Pancreas (tissue), 10 donors: Measurements from ENCODE around the gene TBC1D5. TPM values are rescaled to one million over a fixed set of nuclear protein-coding genes. Genes with fewer than 3 reads are reported as not detected.

ENCODE experiments used
- ATAC-seq, 4 donors: fragments of 200-7000 bp; cut with Tn5 transposase; one replicate each; pipeline versions ENCODE4 v1.8.0 to v1.9.1; 2020; ENCODE audit warnings: mild to moderate bottlenecking in 4 of 4, moderate library complexity in 4 of 4
- DNase-seq, 6 donors: peaks; one replicate each; pipeline ENCODE4 v3.0.0-alpha.2; 2020
- FAIRE-seq: peaks from 2 replicates; lab custom pipeline; 2012; peaks lifted over from hg19 to GRCh38; lab: Jason Lieb, UNC
- H3K27ac ChIP-seq, 4 donors: fragments of 200-600 bp; sonication (generic); 1 replicate in 3 of 4; 2 replicates in 1 of 4; pipeline versions ENCODE4 v1.5.0 to v1.8.0; 2020
- H3K27me3 ChIP-seq, 4 donors: fragments of 200-600 bp; one replicate each; pipeline ENCODE4 v1.8.0; 2021
- H3K36me3 ChIP-seq, 3 donors: fragments of 200-600 bp; sonication (generic) in 1 of 3; one replicate each; pipeline versions ENCODE4 v1.5.0 to v1.8.0; 2020 to 2021
- H3K4me1 ChIP-seq, 3 donors: fragments of 200-600 bp; one replicate each; pipeline ENCODE4 v1.8.0; 2021
- H3K4me3 ChIP-seq, 4 donors: fragments of 200-600 bp; sonication (generic) in 2 of 4; one replicate each; pipeline versions ENCODE4 v1.5.0 to v1.8.0; 2020 to 2021
- H3K9me3 ChIP-seq, 4 donors: fragments of 200-600 bp; one replicate each; pipeline ENCODE4 v1.8.0; 2021
- CTCF ChIP-seq, 4 donors: fragments of 200-600 bp; sonication (generic) in 3 of 4; IDR thresholded peaks; one replicate each; pipeline versions ENCODE4 v1.5.0 to v1.8.0; 2021; ENCODE audit warnings: antibody characterized with exemption in 4 of 4
- WGBS, 2 donors: extraction: QIAGEN DNeasy Blood & Tissue Kit; methylation state at CpG; one replicate each; pipeline ENCODE4 v1.1.7; 2013; 5-methylcytosine and 5-hydroxymethylcytosine counted together
- intact Hi-C, 3 donors: fragments of 100-400 bp; cut with DNase I; formaldehyde crosslinking; loops; one replicate each; pipeline versions ENCODE4 v1.11.1 to v1.14.2; 2022
- polyA plus RNA-seq, 2 donors: library from polyadenylated mRNA; stranded (reverse); fragments of 200-250 nt; gene quantifications; one replicate each; pipeline ENCODE4 v1.2.3, GENCODE V29; 2013
- total RNA-seq, 6 donors: library from RNA; stranded (reverse); fragmentation: NEBNext Ultra II Directional in 4 of 6; extraction: Animal tissue kit (Norgen Biotek cat#: 25700) in 4 of 6; gene quantifications; one replicate each; pipeline versions ENCODE4 v1.2.1 to v1.2.4, GENCODE V29; 2021 to 2023
- donor health status: healthy with polysubstance abuse.
- donor health status: DM: no; HTN: no; CAD: no; lungs with moderate emphysema.
- donor health status: DM: no; HTN: no; CAD: no.
- donor health status: control.
- donor health status: control.
- donor health status: Bipolar disorder and iron deficiency.
- donor health status: DM: yes; HTN: yes; CAD: no.
- donor health status: DM: no; HTN: no; CAD: no.
- donor health status: DM: no; HTN: no; CAD: no.
- donor health status: DM: yes; HTN: yes; CAD: no.

Gene TBC1D5
- total and polyA plus RNA-seq, 8 donors = 6.5 to 39.2 (median 19.9) TPM

GRCh38 chr3:17432236-17432635 is 310.2 kb downstream of the TBC1D5 start:
- no peak for FAIRE-seq
- no peak overlapping the region for H3K27ac ChIP-seq
- H3K27me3 ChIP-seq = no peaks in the 10 kb centered on the region
- TF ChIP-seq CTCF (IDR thresholded peaks at IDR 0.05) = no peak
- no peak for DNase-seq
- intact Hi-C loops = no loop called here
- H3K36me3 ChIP-seq = no peaks in the 10 kb centered on the region
- H3K9me3 ChIP-seq = no peaks in the 10 kb centered on the region
- H3K4me3 ChIP-seq = no peak overlapping the region
- peaks cover 4 to 16% (median 8%) of the 10 kb centered on the region in 3 donors for H3K4me1 ChIP-seq
- ATAC-seq = no peak

GRCh38 chr3:17431484-17432045 is 310.9 kb downstream of the TBC1D5 start:
- no peak for TF ChIP-seq CTCF (IDR thresholded peaks at IDR 0.05)
- FAIRE-seq (peak; percentile 23), ATAC-seq (no peak), DNase-seq (no peak)
- Histone ChIP-seq H3K27me3 (no peaks in the 10 kb centered on the region), H3K9me3 (no peaks in the 10 kb centered on the region), H3K4me3 (no peak overlapping the region), H3K27ac (no peak overlapping the region), H3K36me3 (no peaks in the 10 kb centered on the region), H3K4me1 (peaks cover 4 to 16% (median 8%) of the 10 kb centered on the region in 3 donors)
- intact Hi-C loops = no loop called here
- WGBS, 2 donors = 92 to 97% methylated on average over 2 of the region's 2 CpGs

GRCh38 chr3:17431004-17431403 is 311.4 kb downstream of the TBC1D5 start:
- FAIRE-seq (peak; percentile 86), DNase-seq (no peak), ATAC-seq (peak; percentile 64 to 86 (median 84))
- Histone ChIP-seq H3K4me3 (no peak overlapping the region), H3K27ac (no peak overlapping the region), H3K27me3 (no peaks in the 10 kb centered on the region), H3K36me3 (no peaks in the 10 kb centered on the region), H3K4me1 (peaks cover 4 to 16% (median 8%) of the 10 kb centered on the region in 3 donors), H3K9me3 (no peaks in the 10 kb centered on the region)
- TF ChIP-seq CTCF (IDR thresholded peaks at IDR 0.05) = peak in 2 of 4 donors; percentile 28 to 38
- intact Hi-C loops = no loop called here
- WGBS, 2 donors = 2 to 4% methylated on average over 2 of the region's 2 CpGs

- no peak for FAIRE-seq
- intact Hi-C loops = no loop called here
- no peaks in the 10 kb centered on the region for H3K36me3 ChIP-seq
Measured at GRCh38 chr3:17430582-17430981, 311.8 kb downstream of the TBC1D5 start.

More at GRCh38 chr3:17430582-17430981, 311.8 kb downstream of the TBC1D5 start:
- H3K9me3 ChIP-seq = no peaks in the 10 kb centered on the region
- no peaks in the 10 kb centered on the region for H3K27me3 ChIP-seq
- no peak overlapping the region for H3K27ac ChIP-seq
- no peak for TF ChIP-seq CTCF (IDR thresholded peaks at IDR 0.05)
- WGBS, 2 donors = 54 to 59% methylated on average over 3 of the region's 3 CpGs
- DNase-seq (no peak), ATAC-seq (peak in 1 of 4 donors; percentile 43)
- H3K4me1 ChIP-seq = peaks cover 4 to 16% (median 8%) of the 10 kb centered on the region in 3 donors
- no peak overlapping the region for H3K4me3 ChIP-seq
